ENCODE data around the gene CACNA1D.

CACNA1D gene

DNA sequence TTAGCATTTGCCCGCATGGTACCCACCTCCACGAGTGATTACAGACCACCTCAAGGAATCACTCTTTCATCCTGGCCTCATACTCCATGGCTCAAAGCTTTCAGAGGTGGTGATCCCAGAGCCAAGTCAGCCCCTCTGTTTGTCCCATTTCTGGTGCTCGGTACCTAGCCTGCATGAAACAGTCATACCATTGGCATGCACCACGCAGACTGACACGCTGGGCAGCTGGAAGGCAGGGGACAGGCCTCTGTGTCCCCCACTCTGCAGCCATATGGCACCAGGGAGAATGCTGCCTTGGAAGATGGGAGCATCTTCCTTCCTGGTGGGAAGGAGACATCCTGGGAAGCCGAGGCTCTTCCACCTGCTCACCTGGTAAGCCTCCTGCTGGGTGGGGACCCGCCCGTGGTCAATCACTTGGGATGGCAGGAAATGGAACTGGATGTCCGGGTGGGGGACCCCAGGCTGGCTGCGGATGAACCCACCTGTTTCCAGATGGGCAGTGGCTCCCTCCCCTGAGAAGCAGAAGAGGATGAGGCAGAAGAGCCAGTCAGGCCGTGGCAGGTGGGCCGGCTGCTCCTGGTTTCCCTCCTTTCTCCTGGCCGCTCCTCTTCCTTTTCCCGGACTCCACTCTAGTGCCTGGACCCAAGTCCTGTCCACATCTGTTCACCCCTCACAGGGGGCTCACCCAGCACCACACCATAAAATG lies 324.9 kb downstream of the CACNA1D start:
- no peak for DNase-seq (ENCODE audit: low read depth in 2 of 2, low spot score in 1 of 2)

DNA sequence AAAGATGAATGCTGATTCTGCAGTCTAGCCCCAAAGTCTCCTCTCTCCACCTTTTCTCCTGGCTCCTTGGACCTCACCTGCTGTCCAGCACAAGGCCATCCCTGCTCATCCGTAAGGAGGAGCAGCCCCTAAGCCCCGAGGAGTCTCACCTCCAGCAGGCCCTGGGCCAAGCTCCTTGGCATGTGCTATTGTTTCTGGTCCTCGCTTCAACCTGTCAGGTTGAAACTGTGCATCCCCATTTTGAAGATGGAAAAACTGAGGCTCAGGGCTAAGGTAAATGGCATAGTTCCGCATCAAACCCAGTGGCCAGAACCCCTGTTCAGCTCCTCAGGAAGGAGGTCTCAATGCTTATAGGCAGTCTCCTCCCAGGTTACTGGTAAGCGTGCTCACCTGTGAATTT lies 325.7 kb downstream of the CACNA1D start:
- DNase-seq (ENCODE audit: low read depth in 2 of 2, low spot score in 1 of 2): no peak

DNA sequence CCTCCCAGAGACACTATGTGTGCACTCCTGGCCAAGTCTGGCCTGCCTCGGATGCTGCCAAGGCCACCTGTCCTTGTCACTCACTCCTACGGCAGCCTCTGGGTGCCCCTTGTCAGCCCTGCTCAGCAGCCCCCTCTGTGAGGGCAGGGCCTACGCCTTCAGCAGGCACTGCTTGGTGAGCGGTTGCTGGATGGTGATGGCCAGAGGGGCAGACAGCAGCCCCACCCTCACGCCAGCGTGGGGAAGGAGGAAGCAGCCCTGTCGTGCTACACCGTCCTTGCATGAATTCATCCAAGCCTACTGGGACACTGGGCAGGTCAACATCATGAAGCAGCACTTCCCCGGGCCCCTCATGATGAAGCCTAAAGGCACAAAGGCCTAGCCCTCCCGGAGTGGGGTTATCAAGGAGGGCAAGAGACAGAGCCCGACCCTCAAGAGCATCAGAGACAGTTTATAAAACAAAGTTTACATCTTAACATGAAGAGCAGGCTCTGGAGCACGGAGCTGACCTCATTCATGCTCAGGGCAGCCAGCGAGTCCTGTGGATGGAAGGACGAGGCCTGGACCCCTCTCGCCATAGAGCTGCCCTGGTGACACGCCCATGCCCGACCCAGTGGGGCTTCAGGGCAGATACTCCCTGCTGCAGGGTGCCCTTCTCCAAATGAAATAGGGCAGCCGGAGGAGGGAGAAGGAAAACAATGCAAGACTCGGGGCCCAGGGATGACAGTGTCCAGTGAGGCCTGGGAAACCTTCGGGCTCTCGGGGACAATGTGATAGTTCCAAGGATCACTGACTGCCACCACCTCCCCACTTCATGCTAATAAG lies 326.6 kb downstream of the CACNA1D start:
- DNase-seq (ENCODE audit: low read depth in 2 of 2, low spot score in 1 of 2): no peak

DNA sequence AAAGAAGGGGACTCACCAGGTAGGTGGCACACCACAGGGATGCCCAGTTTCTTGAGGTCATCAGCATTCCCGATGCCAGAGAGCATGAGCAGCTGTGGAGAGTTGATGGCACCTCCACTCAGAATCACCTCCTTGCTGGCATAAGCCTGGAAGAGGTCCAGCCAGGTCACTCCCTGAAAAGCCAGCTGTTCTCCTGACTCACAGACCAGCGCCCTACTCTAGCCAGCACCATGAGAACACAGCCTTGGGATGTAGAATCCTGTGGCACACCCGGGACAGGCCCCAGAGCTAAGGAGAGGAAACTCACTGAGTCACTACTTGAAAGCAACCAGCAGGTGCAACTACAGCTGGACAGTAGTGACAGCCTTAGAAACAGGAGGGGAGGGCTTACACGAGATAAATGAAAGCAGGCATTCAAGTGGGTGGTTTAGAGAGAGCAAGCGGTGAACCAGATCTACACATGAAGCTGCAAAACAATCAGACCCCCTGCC lies 327.3 kb downstream of the CACNA1D start:
- no peak for DNase-seq (ENCODE audit: low read depth in 2 of 2, low spot score in 1 of 2)

DNA sequence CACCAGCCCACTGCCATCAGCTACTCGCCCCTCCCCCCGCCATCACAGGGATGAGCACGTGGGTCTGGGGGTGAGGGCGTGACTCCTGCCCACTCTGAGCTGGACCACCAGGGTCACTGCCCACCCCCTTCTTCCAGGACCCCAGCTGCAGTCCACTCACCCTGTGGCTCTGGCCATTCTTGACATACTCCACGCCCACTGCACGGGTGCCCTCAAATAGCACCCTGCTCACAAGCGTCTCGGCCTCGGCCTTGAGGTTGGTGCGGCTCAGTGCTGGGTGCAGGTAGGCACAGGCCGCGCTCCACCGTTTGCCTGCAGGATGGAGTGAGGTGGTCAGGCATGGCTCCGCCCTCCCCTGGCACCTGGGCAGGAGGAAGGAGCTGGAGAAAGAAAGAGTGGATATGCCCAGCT lies 327.9 kb downstream of the CACNA1D start:
- DNase-seq (ENCODE audit: low read depth in 2 of 2, low spot score in 1 of 2): no peak

DNA sequence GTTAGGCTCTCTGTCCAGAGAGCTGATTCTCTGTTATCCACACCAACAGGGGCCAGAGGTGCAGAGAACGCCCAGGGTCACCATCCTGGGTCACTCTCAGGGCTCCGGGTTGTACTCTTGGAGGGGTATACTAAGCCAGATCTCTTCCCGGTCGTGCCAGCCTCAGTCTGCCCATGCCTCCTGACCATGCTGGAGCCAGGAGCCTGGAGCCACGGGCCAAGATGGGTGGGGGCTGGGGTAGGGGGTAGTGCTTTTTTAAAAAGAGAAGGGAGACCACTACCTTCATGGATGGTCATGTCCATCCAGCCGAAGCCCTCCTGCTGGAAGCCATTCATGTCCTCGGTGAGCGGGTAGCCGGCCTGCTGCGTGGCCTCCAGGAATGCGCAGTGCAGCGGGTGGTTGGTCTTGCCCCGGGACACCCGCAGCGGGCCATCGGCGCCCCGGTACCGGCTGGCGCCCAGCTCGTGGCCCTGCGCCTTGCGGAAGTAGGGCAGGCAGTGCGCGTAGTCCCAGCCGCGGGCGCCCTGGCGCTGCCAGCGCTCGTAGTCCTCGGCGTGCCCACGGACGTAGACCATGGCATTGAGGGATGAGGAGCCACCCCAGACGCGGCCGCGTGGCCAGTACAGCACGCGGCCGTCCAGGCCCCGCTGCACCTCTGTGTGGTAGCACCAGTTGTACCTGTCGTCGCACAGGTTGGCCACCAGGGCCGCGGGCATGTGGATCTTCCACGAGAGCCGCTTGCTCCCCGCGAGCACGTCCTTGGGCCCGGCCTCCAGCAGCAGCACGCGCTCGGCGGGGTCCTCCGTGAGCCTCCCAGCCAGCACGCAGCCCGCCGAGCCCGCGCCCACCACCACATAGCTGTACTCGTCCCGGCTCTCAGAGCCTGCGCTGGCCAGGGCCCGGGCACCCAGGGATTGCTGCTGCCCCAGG lies 328.9 kb downstream of the CACNA1D start:
- no peak for DNase-seq (ENCODE audit: low read depth in 2 of 2, low spot score in 1 of 2)

DNA sequence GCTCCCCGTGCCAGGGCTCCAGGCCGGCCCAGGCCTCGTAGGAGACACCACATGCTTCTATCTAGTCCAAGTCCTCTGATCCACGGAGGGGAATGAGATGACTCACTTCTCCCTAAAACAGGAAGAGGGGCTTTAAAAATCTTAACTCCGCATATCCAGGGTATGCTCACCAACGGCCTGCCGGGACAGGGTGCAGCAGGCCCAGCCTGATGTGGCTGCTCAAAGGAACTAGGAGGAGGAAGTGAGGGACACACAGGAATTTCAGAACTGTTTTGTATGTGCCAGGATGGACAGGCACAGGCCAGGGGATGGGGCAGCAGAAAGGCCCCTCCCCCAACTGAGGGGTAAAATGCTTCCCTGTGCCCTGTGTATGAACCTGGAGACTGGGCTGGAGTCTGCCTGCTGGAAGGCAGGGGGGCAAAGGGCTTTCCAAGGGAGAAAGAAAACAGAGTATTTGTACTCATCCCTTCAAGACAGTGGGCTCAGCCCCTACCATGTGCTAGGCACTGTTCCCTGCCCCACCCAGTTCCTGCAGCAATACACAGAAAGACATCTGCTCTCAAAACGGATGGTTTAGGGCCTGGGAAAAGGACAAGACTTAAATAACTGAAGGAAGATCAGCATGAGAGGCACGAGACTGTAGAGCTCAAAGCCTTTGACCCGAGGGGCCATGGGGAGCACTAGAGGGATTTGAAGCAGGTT lies 329.7 kb downstream of the CACNA1D start:
- DNase-seq (ENCODE audit: low read depth in 2 of 2, low spot score in 1 of 2): no peak

DNA sequence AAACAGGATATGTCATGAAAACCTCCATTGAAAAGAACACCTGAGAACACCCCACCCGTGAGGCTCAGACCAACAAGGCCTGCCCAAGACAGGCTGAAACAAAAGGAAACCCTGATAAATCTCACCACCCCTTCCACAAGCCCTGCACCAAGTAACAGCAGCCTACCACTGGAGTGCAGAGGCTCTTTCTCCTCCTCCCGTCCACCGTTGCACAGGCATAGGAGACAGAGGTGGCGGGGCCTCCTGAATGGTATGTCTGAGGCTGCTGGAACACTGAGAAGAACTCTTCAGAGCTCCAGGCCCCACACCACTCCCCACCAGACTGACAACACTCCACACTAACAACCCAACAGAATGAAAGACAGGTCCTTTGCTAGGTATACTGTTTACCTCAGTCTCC lies 330.4 kb downstream of the CACNA1D start:
- no peak for DNase-seq (ENCODE audit: low read depth in 2 of 2, low spot score in 1 of 2)

DNA sequence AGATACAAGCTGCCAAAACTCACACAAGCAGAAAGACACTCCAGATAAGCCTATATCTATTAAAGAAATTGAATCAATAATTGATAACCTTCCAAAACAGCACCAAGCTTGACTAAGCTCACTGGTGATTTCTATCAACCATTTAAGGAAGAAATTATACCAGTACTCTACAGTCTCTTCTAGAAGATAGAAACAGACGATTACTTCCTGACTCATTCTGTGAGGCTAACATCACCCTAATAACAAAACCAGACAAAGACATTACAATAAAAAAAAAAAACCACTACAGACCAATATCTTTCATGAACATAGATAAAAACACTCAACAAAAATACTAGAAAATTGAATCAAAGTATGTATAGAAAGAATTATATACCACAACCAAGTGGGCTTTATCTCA lies 331.6 kb downstream of the CACNA1D start:
- DNase-seq (ENCODE audit: low read depth in 2 of 2, low spot score in 1 of 2): no peak

DNA sequence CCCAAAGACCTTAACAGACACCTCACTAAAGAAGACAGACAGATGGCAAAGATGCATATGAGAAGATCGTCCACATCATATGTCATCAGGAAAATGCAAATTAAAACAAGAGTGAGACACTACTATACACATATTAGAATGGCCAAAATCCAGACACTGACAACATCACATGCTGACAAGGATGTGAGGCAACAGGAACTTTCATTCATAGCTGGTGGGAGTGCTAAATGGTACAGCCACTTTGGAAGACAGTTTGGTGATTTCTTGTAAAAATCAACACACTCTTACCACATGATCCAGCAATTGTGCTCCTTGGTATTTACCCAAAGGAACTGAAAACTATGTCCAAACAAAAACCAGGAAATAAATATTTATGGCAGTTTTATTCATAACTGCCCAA lies 334.2 kb downstream of the CACNA1D start:
- DNase-seq (ENCODE audit: low read depth in 2 of 2, low spot score in 1 of 2): no peak

DNA sequence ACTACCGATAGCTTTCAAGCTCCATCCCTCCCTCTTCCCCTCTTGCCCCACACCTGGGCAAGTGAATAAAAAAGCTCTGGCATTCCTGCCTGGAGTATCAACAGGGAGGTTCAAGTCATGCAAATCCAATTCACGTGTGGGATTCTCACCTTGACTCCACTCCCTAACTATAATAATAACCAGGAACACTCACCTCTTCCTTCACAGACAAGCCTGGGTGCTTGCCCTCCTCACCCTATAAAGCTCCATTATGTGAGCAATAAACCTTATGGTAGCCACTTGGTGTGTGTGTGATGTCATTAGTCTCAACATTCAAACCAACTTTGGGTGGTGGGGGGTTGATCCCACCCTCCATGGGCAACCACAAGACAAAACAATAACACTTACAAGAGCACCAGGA lies 335.2 kb downstream of the CACNA1D start:
- DNase-seq (ENCODE audit: low read depth in 2 of 2, low spot score in 1 of 2): no peak

DNA sequence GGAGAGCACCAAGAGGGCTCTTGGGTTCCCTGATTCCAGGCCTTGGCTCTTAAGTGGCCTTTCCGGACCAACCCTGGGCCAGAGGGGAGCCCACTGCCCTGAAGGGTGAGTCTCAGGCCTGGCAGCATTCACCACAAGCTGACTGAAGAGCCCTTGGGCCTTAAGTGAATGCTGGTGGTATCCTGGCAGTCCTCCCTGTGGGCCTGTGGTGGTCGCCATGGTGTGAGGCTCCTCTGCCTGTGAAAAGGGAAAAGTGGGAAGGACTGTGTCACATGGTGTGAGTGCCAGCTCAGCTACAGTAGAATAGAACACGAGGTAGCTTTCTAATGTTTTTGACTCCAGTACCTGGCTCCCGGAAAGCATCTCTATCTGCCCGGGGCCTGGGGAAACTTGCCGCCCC lies 336.5 kb downstream of the CACNA1D start:
- DNase-seq (ENCODE audit: low read depth in 2 of 2, low spot score in 1 of 2): no peak

DNA sequence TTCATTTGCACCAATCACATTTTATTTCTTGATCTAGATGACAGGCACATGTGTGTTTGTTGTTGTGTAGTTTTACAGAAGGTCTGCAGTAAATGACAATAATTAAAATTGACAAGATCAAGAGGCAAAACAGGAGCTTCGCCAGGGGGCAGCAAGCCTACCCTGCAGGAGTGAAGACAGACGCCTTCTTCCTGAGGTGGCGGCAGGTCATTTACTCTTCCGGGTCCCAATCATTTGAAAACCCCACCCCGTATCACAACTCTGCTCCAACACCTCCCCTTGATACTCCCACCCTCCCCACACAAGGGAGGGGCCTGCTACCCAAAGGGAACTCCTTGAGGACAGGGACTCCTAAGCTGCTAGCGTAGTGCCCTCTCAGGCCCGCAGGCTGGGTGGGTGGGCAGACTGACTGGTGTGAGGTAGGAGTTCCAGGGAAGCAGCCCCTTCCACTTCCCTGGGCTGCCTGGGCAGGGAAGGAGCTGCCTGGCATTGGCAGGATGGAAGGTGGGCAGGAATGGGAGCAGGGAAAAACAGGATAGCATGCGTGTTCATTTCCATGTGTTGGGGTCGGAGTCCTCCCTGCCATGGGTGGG lies 338.7 kb downstream of the CACNA1D start:
- DNase-seq (ENCODE audit: low read depth in 2 of 2, low spot score in 1 of 2): no peak

DNA sequence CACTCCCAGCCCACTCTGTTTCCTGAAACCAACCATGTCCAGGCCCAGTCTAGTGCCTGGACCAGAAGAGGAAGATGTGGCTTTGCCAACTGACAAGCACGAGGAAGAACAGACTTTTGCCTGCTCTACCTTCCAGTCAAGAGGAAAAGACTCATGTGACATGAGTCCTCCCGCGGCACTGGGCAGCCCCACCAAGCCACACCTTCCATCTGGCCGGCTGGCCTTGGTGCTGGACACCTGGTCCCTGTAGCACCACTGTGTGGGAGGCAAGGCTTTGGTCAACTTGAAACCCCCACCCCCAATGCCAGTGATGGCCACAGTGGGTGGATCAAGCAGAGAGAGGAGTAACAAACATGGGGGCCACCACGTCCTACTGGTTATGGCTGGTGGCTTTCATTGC lies 339.3 kb downstream of the CACNA1D start:
- DNase-seq (ENCODE audit: low read depth in 2 of 2, low spot score in 1 of 2): no peak

DNA sequence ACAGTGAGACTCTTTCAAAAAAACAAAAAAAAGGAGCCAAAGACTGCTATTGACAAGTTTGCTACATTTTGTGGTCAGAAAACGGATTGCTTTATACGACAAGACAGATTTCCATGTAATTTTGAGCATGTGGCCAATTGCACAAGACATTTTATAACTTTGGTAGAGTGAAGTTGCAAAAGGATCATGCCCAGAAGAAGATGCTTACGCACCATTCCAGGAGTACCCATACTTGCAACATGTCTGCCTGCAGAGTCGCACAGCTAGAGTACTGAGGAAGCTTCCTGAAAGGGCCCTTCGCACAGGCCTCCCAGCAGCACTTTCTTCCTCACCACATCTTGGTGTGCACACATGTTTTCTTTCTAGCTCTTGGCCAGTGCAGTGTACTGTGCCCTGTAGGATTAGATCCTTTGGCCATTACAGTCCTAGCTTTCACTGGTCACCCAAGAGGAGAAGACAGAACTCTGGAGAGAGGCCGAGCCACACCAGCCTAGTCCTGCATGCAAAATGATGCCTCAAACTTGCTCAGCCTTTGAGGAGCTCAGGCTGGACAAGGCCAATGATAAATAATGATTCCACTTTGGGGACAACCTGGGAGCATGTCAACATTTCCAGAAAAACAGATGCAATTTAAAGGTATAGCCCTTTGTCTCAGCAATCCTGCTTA lies 340.2 kb downstream of the CACNA1D start:
- DNase-seq (ENCODE audit: low read depth in 2 of 2, low spot score in 1 of 2): no peak

DNA sequence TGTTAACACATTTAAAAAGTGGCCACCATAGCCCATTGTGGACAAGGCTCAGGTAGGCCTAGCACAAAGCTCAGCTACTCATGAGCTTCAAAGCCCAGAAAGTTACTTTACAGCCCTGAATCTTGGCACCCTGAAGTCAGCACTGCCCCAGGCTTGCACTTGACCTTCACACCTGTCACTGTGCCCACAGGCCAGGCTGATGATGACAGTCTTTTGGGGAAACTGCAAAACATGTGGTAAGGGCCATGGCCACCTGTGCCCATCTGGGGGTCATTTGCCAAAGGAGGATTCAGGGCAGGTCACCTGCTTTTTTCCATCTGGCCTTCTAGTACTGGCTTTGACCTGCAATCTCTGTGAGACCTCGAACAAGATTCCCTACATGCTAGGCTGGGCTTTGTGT lies 340.8 kb downstream of the CACNA1D start:
- no peak for DNase-seq (ENCODE audit: low read depth in 2 of 2, low spot score in 1 of 2)

DNA sequence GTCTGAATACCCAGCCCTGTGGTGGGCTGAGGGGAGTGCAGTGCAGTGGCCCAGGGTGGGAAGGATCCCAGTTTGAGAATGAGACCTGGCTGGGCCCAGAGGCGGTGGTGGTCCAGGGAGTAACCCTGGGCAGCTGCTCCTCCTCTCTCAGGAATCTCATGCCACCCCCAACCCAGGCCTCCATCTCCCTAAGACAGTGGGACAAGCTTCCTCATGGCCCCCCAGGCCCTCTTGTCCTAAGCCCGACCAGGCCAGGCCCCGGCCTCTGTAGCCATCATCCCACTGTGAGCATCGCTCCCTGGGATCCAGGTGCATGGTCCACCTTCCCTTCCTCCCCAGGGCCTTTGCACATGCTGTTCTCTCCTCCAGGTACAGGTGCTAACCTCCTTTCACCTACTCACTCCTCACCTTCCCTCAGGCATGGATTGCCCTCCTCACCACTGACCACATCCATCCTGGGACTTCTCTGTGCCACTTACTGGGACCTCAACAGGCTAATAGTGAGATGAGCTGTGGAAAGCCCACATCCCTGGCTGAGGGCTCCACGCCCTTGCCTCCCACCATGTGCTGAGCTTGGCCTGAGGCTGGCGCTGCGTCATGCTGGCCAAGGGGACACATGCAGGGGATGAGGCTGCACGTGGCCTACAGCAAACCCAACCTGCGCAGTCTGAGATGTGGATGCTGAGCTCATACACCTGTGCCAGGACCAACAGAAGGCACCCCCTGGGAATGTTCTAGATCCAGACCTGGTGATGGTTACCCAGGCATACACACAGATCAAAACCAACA lies 341.9 kb downstream of the CACNA1D start:
- no peak for DNase-seq (ENCODE audit: low read depth in 2 of 2, low spot score in 1 of 2)

DNA sequence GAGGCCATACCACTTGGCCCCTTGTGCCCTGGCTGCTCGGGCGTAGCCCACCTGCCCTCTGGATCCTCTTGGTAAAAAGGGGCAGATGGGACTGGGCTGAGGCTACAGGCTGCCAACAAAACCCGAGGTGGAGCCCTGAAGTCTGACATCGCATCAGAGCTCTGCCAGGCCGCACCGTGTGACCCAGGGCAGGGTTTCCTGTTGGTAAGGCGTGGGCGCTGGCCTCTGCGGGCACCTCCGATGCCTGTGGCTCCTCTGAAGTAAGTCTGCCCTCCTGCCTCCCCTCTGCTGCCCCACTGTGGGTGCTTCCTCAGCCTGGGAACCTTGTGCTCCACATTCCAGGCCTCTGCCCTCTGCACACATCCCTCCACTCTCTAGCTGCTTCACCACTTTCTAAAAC lies 342.9 kb downstream of the CACNA1D start:
- DNase-seq (ENCODE audit: low read depth in 2 of 2, low spot score in 1 of 2): no peak

DNA sequence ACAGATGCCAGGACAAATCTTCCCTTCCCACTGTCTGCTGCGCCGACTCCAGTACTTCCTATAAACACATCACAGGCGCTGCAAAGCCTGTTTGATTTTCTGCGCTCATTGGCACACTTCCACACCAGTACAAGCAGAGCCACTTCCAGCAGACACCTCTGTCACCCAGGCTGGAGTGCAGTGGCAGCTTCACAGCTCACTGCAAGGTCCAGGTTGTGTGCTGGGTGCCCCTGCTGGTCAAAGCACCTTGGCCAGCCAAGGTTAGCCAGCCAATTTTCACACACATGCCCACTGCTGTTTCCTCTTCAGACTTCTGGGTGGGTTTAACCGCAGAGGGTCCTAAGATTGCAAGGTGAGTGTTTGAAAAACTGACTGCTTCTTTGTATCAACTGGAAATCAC lies 346.9 kb downstream of the CACNA1D start:
- no peak for DNase-seq (ENCODE audit: low read depth in 2 of 2, low spot score in 1 of 2)

Measured in stimulated activated CD8-positive, alpha-beta memory T cell treated with anti-CD3 and anti-CD28 coated beads, Interleukin-4, amount 100 ng/mL, for 4 hours (primary cell).